SW 1271 (cell line): ENCODE measurements around the gene PEMT.

Experiments
- DNase-seq, 2 experiments: peaks; one replicate each; lab custom pipeline; 2025; lab: John Stamatoyannopoulos, UW

PEMT gene

GRCh38 chr17:17605083-17605728 is 13.7 kb upstream of the PEMT start:
- DNase-seq = no peak

- DNase-seq = no peak
Measured at GRCh38 chr17:17603895-17604225, 12.4 kb upstream of the PEMT start.

- DNase-seq = no peak
Measured at GRCh38 chr17:17603178-17603894, 11.8 kb upstream of the PEMT start.

- no peak for DNase-seq
Measured at GRCh38 chr17:17599965-17600364, 8.5 kb upstream of the PEMT start.

- DNase-seq = no peak
Measured at GRCh38 chr17:17598003-17598402, 6.5 kb upstream of the PEMT start.

- no peak for DNase-seq
Measured at GRCh38 chr17:17595755-17596154, 4.2 kb upstream of the PEMT start.

GRCh38 chr17:17593222-17593620 is 1.7 kb upstream of the PEMT start:
- no peak for DNase-seq

GRCh38 chr17:17590883-17591354 is 589 bp downstream of the PEMT start:
- DNase-seq = no peak

- DNase-seq = no peak
Measured at GRCh38 chr17:17590141-17590751, 1.3 kb downstream of the PEMT start.

- DNase-seq = no peak
Measured at GRCh38 chr17:17587614-17588337, 3.7 kb downstream of the PEMT start.

GRCh38 chr17:17582372-17582771 is 9.1 kb downstream of the PEMT start:
- DNase-seq = no peak

GRCh38 chr17:17581509-17581908 is 10.0 kb downstream of the PEMT start:
- DNase-seq = no peak

GRCh38 chr17:17580662-17581470 is 10.6 kb downstream of the PEMT start:
- no peak for DNase-seq

- no peak for DNase-seq
Measured at GRCh38 chr17:17579691-17580090, 11.8 kb downstream of the PEMT start.

GRCh38 chr17:17577373-17577772 is 14.1 kb downstream of the PEMT start:
- no peak for DNase-seq

- no peak for DNase-seq
Measured at GRCh38 chr17:17576772-17577234, 14.7 kb downstream of the PEMT start.

GRCh38 chr17:17575360-17576251 is 15.9 kb downstream of the PEMT start:
- no peak for DNase-seq

- no peak for DNase-seq
Measured at GRCh38 chr17:17573912-17574311, 17.6 kb downstream of the PEMT start.

GRCh38 chr17:17572010-17572785 is 19.3 kb downstream of the PEMT start:
- DNase-seq = no peak
